Measurements from ENCODE around the gene SPAG17.

SPAG17 gene

DNA sequence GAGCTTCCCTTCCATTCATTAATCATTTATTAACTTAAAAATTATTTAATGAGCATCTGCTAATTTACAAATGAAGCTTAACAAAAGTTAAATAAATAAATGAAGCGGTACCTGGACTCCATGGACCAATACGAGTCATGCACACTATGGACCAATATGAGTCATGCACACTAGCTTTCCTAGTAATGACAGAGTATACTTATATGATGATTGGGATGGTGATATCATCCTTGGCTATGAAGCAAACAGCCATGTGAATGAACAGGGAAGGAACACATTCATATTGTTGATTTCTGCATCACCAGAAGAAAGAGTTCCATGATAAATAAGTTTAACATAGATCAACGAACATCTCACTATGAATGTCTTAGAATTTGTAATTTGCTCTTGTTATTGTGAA lies 109.9 kb downstream of the SPAG17 start:
- no peak for DNase-seq (ENCODE audit: low spot score)

DNA sequence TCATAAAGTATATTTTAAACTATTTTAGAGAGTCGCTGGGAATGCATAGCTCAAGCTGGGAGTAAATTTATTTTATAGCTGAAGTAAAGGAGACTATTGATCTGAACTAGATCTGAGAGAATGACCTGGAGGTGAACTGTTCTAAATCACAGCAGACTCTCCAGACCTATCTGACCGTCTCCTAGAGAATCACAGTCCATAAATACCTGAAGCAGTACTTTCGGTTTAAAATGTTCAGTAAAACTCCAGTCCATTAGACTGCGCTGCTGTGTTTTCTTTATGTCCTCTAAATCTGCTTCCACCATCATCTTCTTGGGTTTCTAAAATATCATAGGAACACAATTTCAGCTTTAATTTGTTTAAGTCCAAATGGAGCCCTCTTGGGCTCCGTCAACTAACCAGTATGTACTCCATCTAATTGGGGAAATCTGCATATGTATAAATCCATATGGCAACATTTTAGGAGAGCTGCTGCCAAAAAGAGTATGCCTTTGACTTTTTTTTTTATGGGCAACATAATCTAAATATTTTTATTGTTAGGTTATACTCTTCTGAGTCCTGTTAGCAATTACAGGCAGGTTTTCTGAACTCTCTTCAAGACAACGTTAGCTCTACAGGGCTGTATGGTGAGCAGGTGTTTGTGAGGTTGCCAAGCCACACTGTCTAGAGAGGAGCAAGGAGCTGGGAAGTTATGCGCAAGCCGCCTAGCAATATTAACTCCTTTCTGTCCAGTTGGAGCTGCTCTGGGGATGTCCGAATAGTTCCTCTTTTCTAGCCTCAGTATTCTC lies 111.2 kb downstream of the SPAG17 start:
- DNase-seq (ENCODE audit: low spot score) = no peak

GRCh38 chr1:118049981-118050380 lies 135.0 kb downstream of the SPAG17 start:
- DNase-seq (ENCODE audit: low spot score) = no peak

DNA sequence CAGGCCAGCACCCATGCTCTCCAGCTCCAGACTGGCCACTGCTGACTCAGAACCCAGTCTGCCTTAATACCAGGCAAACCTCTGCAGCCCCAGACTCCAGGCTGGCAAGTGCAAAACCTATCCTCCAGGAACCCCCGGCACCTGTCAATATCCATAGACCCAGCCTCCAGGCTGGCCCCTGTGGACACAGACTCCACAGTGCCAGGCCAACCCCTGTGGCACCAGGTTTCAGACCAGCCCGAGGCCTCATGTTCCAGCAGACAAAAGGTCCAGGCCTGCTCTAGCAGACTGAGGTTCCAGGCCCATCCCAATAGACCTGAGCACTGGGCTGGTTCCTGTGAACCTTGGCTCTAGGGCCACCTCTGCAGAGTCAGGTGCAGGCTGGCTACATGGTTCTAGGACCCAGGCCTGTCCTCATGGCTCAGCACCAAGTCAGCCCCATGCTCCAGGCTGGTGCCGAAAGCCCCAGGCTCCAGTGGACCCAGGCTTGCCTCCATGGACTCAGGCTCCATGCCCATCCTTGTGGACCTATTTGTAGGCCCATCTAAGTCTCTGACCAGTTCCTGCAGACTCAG lies 137.3 kb downstream of the SPAG17 start:
- no peak for DNase-seq (ENCODE audit: low spot score)

DNA sequence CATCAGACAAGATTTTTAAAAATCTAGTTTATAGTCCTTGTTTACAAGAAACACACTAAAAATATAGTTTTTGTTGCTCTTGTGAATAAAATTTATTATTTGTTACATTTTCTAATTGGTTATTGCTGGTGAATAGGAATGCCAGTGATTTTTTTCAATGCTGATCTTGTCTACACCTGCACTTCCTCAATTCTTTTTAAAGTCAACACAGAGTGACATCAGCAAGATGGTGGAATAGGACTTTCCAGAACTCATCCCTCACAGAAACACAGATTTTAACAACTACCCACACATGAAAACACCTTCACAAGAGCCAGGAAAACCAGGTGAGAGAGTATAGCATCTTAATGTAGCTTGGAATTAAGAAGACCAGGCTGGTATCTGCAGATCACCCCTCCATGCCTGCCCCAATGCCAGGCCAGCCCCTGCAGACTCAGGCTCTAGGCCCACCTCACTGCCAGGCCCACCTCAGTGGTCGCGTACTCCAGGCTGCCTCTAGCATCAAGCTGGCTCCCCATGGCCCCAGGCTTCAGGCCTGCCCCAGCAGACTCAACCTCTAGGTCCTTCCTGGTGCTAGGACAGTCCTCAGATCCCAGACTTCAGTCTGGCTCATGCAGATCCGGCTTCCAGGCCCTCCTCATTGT lies 137.9 kb downstream of the SPAG17 start:
- DNase-seq (ENCODE audit: low spot score) = no peak

GRCh38 chr1:118043624-118044023 lies 141.4 kb downstream of the SPAG17 start:
- no peak for DNase-seq (ENCODE audit: low spot score)

DNA sequence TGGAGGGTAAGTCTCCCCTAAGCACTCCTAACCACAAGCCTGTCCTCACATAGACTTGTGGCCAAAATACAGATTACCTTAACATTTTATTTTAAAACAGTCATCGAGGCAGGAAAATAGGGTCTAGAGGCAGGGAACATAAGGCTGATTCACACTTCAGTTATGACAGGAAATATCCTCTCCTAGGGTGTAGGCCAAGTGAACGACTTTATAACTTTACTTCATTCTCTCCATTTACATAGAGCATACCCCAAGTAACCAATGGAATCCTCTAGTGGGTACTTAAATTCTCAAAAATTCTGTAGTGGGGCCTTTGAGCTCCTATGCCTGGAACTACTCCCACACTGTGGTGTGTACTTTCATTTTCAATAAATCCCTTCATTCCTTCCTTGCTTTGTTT lies 142.5 kb downstream of the SPAG17 start:
- no peak for DNase-seq (ENCODE audit: low spot score)

DNA sequence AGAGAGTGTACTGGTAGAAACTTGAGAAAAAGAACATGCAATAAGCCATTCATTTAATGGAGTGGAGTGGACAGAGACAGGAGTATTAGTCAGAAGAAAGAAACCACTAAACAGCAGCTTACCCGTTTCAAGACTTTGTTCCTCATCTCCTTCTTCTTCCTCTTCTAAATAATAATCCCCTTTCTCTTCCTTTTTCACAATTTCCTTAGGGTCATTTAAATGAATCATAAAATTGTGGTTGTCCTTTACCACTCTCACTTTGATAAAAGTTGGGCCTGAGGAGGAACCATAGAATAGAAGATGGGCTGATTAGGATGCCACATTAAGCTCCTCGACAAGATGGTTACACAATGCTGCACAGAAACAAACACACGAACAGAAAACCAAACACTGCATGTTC lies 145.9 kb downstream of the SPAG17 start:
- no peak for DNase-seq (ENCODE audit: low spot score)

DNA sequence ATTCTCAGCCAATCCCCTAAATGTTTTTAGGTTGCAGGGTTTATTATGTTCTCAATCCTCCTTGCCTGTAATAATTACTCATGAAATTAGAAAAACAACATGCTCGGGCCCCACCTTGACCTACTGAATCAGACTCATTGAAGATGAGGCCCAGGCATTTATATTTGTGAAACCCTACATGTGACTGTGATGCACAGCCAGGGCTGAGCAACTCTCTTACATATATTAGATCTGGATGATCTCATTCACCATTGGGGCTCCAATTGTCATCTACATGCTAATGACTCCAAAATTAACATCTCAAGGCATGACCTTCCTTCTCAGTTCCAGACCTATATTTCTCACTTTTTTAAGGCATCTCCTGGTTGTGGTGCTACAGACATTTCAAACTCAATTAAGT lies 152.1 kb downstream of the SPAG17 start:
- no peak for DNase-seq (ENCODE audit: low spot score)

DNA sequence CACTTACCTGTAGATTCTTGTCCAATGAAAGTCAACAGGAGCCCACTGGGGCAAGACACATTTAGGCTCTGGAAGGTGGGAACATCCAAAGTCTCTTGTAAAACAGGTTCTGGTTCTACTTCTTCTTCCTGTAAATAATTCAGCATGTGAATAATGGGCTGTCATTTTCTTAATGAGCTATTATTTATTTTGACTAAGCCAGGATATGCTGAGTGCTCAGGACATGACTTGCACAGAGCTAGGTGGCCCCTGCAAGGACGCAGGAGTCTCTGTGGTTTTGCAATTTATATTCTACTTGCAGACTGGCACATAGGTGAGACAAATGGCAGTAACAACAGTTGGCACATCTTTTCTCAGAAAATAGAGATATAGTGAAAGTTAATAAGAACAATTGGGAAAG lies 156.8 kb downstream of the SPAG17 start:
- DNase-seq (ENCODE audit: low spot score) = no peak

DNA sequence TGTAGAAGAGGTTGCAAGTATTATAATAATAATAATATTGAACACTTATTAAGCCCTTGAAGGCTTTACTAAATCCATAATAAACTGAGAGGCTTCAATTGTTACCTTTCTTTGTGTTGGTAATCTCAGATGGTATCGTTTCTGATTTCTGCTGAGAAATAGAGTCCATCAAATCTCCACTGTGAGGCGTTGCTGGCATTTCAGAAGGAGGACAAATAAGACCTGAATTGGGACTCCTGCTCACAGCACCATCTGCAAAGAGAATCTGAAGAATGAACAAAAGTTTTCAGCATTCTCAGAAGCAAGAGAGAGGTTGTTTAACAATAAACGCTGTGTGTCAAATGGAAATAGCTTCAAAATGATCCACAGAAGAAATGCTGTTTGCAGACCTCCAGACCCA lies 161.8 kb downstream of the SPAG17 start:
- DNase-seq (ENCODE audit: low spot score) = no peak

- DNase-seq (ENCODE audit: low spot score) = no peak
Observed at GRCh38 chr1:118021668-118022067, 163.4 kb downstream of the SPAG17 start.

- no peak for DNase-seq (ENCODE audit: low spot score)
Observed at GRCh38 chr1:118018060-118018459, 167.0 kb downstream of the SPAG17 start.

- DNase-seq (ENCODE audit: low spot score) = no peak
Observed at GRCh38 chr1:118013938-118014337, 171.1 kb downstream of the SPAG17 start.

GRCh38 chr1:118013336-118013735 lies 171.7 kb downstream of the SPAG17 start:
- DNase-seq (ENCODE audit: low spot score) = no peak

DNA sequence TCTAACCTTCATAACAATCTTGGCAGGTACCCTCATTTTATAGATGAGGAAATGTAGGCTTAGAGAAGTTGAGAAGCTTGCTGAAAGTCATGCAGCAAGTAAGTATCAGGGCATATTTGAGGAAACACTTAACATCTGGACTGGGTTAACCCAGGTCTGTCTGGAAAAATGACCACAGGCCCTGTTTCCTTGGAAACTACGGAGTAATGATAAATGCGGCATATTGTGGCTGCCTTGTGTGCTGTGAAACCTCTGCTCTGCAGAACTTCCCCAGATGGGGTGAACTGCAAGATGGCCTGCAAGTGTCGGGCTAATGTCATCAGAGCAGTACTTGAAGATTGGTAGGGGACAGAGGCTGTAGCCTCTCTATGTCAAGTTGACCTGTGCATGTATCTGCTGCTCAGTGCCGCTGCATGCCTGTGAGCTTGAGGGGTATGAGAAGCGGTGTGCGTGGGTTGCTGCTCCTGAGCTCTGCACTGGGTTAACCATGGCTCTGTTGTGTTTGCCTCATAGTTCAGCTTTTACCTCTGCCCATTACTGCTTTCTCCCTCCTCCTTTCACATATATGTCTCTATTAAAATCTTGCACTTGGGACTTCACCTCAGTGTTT lies 172.4 kb downstream of the SPAG17 start:
- DNase-seq (ENCODE audit: low spot score) = no peak

GRCh38 chr1:118008011-118008410 lies 177.0 kb downstream of the SPAG17 start:
- no peak for DNase-seq (ENCODE audit: low spot score)

DNA sequence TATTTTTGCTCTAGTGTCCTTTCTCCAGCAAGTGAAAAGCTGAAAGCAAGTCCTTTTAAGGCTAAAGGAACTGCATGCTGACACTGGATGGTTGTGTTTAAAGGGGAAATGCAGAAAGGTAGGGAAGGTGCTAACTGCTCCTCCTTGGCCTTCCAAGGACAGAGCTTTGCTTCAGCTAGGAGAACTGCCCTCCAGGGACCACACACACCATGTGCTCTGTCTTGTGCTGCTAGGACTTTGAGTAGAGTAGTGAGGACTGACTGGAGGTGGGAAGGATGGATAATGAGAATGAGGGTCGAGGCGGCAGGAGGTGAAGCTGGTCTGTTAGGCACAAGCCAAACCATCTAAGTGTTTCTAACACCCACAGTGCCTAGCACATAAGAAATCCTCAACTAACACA lies 177.6 kb downstream of the SPAG17 start:
- no peak for DNase-seq (ENCODE audit: low spot score)

- DNase-seq (ENCODE audit: low spot score) = no peak
Observed at GRCh38 chr1:118004312-118004711, 180.7 kb downstream of the SPAG17 start.

DNA sequence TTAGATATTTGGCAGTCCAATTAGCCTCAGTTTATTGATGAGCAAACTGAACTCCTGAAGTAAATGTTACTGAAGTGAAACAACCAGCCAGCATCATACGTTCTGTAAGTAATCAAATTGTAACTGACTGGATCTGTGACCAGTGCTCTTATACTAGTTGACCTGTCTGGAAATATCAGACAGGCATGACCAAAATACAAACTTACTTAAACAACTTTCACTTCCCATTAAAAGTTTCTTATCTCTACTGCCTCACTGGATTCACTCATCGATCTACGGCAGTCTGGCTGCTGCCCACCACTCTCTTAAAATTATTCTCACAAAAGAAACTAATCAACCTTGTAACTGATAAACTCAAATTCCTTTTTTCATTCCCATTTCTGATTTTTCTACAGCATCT lies 199.1 kb downstream of the SPAG17 start:
- no peak for DNase-seq (ENCODE audit: low spot score)

DNA sequence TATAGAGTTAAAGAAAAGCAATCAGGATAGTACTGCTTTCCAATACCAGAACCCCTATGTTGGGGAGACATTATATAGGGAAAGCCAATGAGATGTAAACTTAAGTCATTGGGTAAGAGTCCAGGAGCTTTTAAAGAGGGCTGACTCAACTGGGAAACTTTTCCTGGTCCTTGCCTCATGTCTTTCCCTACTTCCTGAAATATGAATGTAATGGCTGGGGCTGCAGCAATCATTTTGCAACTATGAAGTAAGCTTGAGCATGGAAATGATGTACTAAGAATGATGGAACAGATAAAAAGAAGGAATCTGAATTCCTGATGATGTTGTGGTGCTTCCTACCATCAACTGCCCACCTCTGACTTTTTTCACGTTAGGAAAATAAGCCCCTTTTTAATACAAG lies 199.8 kb downstream of the SPAG17 start:
- DNase-seq (ENCODE audit: low spot score) = no peak

DNA sequence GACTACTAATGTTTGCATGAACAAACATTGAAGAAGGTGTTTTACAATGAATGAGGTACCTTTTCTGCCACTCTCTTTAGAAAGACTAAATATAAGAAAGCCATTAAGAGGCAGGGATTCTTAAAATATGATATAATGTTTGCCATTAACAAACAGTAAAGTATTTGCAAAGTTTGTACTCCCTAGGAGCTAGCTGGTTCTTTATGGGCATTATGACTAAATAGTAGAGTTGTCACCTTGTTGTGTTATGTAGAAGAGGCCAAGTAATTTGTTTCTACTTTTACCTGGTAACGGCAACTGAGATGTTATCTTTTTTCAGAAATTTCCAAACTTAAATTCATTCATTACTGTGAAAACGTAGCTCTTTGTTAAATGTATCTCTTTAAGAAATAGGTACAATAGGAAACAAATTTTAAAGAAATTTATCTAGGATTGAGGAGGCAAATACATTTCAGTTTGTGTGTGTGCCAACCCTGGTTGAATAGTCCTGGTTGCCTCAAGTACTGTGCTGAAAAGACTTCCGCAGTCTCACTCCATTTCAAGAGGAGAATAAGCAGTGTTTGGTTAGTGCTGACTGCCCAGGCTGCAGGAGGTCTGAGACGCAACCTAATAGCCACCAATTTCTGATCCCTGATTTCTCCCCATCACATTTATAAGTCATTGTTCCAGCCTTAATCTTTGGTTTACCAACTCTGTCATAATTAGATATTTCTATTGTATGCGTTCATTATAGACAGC lies 203.4 kb downstream of the SPAG17 start:
- DNase-seq (ENCODE audit: low spot score) = no peak
